Spleen (tissue), 7 donors: ENCODE data around the gene PALS1.

Source experiments
- POLR2A ChIP-seq, 3 donors: fragments of 450-650 bp; IDR thresholded peaks; one replicate each; pipeline ENCODE4 v1.5.1; 2017; ENCODE audit warnings: antibody characterized with exemption in 3 of 3, mild to moderate bottlenecking in 1 of 3
- POLR2AphosphoS5 ChIP-seq, 3 donors: sonication (generic); formaldehyde crosslinking; IDR thresholded peaks; one replicate each; pipeline ENCODE4 v1.5.1; 2017; ENCODE audit warnings: antibody characterized with exemption in 3 of 3
- TF ChIP-seq, protein P1 (sequence below), 11 experiments: fragments of 200-600 bp in 7 of 11; fragments of 450-650 bp in 4 of 11; sonication (generic) in 4 of 11; IDR thresholded peaks in 8 of 11; conservative IDR thresholded peaks in 3 of 11; 1 replicate in 7 of 11; 2 replicates in 4 of 11; pipeline versions ENCODE4 v1.4.0 to v1.8.0; 2016 to 2021; ENCODE audit warnings: antibody characterized with exemption in 11 of 11, inconsistent platforms in 4 of 11, mild to moderate bottlenecking in 1 of 11
- donor health status: DM: no; HTN: no; CAD: no; lungs with moderate emphysema.
- donor health status: DM: no; HTN: no; CAD: no.
- donor health status: DM: no; HTN: no; CAD: no.

GRCh38 chr14:67253076-67253635, 11.9 kb downstream of the PALS1 start:
- TF ChIP-seq, protein P1, sequence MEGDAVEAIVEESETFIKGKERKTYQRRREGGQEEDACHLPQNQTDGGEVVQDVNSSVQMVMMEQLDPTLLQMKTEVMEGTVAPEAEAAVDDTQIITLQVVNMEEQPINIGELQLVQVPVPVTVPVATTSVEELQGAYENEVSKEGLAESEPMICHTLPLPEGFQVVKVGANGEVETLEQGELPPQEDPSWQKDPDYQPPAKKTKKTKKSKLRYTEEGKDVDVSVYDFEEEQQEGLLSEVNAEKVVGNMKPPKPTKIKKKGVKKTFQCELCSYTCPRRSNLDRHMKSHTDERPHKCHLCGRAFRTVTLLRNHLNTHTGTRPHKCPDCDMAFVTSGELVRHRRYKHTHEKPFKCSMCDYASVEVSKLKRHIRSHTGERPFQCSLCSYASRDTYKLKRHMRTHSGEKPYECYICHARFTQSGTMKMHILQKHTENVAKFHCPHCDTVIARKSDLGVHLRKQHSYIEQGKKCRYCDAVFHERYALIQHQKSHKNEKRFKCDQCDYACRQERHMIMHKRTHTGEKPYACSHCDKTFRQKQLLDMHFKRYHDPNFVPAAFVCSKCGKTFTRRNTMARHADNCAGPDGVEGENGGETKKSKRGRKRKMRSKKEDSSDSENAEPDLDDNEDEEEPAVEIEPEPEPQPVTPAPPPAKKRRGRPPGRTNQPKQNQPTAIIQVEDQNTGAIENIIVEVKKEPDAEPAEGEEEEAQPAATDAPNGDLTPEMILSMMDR (IDR thresholded peaks at IDR 0.05 in 8 of 11, conservative IDR thresholded peaks at IDR 0.05 in 3 of 11), result no peak
- TF ChIP-seq POLR2AphosphoS5 (IDR thresholded peaks at IDR 0.05) (no peak), POLR2A (IDR thresholded peaks at IDR 0.05) (no peak)
